ENCODE measurements around the gene AQP4.

AQP4 gene

GRCh38 chr18:26868968-26869586 is 3.6 kb upstream of the AQP4 start:
- no peak overlapping the region for H3K4me3 ChIP-seq (ENCODE audit: control insufficient read depth, low read depth, low read length)
- no peak for DNase-seq (ENCODE audit: low read depth)
- no peak for TF ChIP-seq CTCF (conservative IDR thresholded peaks at IDR 0.05; ENCODE audit: control insufficient read depth, insufficient read depth, low read depth, low read length)

GRCh38 chr18:26867471-26867870 is 2.0 kb upstream of the AQP4 start:
- no peak overlapping the region for H3K4me3 ChIP-seq (ENCODE audit: control insufficient read depth, low read depth, low read length)
- no peak for DNase-seq (ENCODE audit: low read depth)
- no peak for TF ChIP-seq CTCF (conservative IDR thresholded peaks at IDR 0.05; ENCODE audit: control insufficient read depth, insufficient read depth, low read depth, low read length)

GRCh38 chr18:26864658-26865057 is 849 bp downstream of the AQP4 start:
- H3K4me3 ChIP-seq (ENCODE audit: control insufficient read depth, low read depth, low read length): no peak overlapping the region
- no peak for TF ChIP-seq CTCF (conservative IDR thresholded peaks at IDR 0.05; ENCODE audit: control insufficient read depth, insufficient read depth, low read depth, low read length)
- DNase-seq (ENCODE audit: low read depth): no peak

- DNase-seq (ENCODE audit: low read depth): no peak
- H3K4me3 ChIP-seq (ENCODE audit: control insufficient read depth, low read depth, low read length): no peak overlapping the region
- TF ChIP-seq CTCF (conservative IDR thresholded peaks at IDR 0.05; ENCODE audit: control insufficient read depth, insufficient read depth, low read depth, low read length): no peak
These were observed 1.5 kb downstream of the AQP4 start for GRCh38 chr18:26863921-26864497.

GRCh38 chr18:26863122-26863879 is 2.2 kb downstream of the AQP4 start:
- H3K4me3 ChIP-seq (ENCODE audit: control insufficient read depth, low read depth, low read length): no peak overlapping the region
- no peak for TF ChIP-seq CTCF (conservative IDR thresholded peaks at IDR 0.05; ENCODE audit: control insufficient read depth, insufficient read depth, low read depth, low read length)
- no peak for DNase-seq (ENCODE audit: low read depth)

- no peak for TF ChIP-seq CTCF (conservative IDR thresholded peaks at IDR 0.05; ENCODE audit: control insufficient read depth, insufficient read depth, low read depth, low read length)
- no peak for DNase-seq (ENCODE audit: low read depth)
- no peak overlapping the region for H3K4me3 ChIP-seq (ENCODE audit: control insufficient read depth, low read depth, low read length)
These were observed 3.4 kb downstream of the AQP4 start for GRCh38 chr18:26862084-26862483.
